HG02943 (cell line): ENCODE data around the gene SYAP1.
"Not testable (repeated sequence)": the region's sequence is repeated elsewhere in the genome, so short reads cannot be mapped to it uniquely, and the experiment has no call there.

Experiments
- ATAC-seq: cut with Tn5 transposase; IDR thresholded peaks from one replicate; pipeline ENCODE4 v1.9.1; 2021; ENCODE audit warnings: mild to moderate bottlenecking, low read depth, moderate library complexity; ENCODE audit not compliant: unreplicated experiment

Gene SYAP1

DNA sequence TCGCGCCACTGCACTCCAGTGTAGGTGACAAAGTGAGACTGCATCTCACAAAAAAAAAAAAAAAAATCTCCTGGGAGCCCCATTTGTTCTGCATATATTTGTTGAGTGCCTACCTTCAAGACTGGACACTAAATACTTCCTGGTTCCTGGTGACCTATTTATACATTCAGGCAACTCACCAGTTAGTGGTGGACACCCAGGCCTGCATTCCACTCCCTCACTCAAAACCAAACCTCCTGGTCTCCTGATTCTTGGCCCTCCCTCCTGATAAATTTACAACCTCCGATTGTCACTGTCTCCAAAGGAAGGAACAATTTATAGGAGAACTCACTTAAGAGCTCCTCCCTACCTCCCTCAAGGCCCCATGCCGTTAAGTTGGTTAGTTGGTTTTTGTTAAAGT lies 3.1 kb downstream of the SYAP1 start:
- no peak for ATAC-seq

DNA sequence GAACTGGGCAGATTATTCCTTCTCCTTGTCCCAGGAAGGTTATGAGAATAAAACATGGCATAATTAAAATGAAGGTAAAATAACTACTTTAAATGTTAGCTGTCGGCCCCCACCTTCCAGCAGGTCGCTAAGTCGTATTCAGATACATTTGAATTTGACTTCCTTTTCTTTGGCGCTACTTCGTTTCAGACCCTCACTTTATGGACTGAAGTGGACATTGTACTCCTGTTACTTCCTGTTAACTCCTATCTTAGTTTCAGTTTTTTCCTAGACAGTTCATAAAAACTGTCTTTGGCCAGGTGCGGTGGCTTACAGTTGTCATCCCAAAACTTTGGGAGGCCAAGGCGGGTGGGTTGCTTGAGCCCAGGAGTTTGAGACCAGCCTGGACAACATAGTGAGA lies 5.7 kb downstream of the SYAP1 start:
- no peak for ATAC-seq

DNA sequence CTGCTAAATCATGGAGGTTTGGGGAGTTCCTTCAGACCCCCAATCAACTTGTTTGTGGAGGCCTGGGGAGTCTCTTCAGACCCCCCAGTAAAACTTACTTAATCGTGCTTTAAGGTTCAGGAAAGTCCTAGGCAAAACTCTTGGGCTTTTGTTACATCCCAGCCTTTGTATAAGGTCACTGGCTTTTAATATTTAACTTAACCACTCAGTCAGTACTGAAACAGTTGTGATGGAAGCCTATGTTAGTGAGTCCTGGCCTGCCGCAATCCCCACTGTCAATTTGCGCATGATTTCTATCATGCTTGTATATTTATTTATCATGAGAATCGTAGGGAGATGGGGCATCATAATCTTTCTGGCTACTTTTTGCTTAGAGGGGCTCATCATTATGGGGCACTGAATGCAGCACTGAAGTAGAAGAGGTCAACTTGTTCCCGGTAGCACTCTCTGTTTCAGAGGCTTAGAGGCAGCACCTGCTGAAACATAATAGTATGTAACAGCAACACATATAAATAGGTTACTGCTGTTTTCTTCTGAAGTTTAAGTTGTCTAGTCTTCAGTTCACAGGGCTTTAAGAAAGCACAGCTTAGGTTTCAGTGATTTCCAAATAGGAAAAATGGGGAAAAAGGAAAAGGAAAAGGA lies 7.1 kb downstream of the SYAP1 start:
- peak; percentile 60 for ATAC-seq

DNA sequence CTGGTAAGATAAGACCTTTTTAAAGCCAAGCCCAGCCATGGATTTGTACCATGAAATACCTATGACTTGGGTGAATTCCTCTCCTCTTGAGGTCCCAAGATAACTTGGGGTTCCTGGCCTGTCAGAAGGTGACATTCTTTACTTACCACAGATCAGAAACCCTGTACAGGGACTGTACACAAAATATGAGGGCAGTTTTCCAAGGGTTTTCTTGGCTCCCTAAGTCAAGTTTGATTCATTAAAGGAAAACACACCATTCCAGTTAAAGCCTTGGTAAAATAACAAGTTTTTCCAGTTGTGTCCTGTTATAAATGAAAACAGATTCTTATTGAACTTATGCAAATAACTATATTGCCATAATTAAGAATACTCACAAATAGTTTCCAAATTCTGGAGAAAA lies 8.2 kb downstream of the SYAP1 start:
- ATAC-seq, result no peak

DNA sequence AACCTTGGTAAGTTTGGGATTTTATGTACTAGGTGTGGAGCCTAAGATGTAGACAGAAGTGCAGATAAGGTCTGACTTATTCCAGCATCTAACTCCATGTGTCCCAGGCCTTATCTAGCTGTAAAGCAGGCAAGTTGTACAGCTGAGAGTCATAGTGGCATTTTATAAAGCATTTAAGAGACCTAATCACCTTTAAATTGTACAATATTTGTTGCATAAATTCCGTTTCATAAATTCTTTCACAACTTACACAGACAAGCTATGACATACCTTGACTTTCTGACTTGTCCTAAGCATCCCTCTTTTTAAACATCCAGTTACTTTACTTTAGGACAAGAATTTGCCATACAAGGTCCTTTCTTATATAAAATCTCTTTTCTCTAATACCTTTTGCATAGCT lies 11.0 kb downstream of the SYAP1 start:
- ATAC-seq, result no peak

DNA sequence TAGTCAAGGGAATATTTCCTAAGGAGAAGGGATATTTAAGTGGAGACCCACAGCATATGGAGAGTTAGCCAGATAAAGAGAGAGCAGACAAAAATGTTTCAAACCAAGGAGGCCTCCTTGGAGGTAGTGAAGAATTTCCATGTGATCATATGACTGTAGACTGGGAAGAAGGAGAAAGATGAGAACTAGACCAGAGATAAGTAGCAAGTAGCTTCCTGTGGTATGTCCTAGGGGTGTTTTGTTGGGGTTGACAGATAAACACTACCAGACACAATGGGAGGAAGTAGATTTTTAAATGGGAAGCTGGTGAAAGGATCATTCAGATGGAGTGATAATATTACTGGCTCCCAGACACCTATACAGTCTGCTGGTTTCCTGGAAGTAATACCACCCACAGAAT lies 13.6 kb downstream of the SYAP1 start:
- no peak for ATAC-seq

DNA sequence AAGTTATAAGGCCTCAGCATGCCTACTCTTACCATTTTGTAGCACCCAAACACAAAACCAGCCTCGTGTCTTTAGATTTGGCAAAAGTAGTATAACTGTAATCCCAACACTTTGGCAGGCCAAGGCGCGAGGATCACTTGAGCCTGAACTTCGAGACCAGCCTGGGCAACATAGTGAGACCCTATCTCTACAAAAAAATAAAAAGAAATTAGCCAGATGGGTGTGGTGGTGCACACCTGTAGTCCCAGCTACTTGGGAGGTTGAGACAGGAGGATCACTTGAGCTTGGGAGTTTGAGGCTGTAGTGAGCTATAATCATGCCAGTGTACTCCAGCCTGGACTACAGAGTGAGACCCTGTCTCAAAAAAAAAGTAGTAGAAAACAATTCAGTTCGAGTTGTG lies 17.6 kb downstream of the SYAP1 start:
- no peak for ATAC-seq

DNA sequence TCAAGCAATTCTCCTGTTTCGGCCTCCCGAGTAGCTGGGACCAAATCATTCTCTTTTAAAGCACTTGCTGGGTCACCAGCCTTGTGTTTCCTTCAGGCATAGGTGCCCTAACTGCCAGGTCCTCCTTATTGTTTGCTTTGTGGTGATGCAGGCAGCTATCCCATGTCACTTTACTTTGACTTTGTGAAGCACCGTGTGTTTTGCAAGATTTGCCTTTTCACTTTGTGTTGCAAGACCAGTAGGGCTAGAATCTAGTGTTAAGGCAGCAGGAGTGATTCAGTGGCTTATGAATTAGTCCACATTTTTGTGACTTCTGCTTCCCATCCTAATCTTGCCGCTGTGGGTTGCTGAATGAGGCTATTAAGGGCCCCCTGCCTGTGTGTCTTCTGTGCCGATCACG lies 20.2 kb downstream of the SYAP1 start:
- no peak for ATAC-seq

DNA sequence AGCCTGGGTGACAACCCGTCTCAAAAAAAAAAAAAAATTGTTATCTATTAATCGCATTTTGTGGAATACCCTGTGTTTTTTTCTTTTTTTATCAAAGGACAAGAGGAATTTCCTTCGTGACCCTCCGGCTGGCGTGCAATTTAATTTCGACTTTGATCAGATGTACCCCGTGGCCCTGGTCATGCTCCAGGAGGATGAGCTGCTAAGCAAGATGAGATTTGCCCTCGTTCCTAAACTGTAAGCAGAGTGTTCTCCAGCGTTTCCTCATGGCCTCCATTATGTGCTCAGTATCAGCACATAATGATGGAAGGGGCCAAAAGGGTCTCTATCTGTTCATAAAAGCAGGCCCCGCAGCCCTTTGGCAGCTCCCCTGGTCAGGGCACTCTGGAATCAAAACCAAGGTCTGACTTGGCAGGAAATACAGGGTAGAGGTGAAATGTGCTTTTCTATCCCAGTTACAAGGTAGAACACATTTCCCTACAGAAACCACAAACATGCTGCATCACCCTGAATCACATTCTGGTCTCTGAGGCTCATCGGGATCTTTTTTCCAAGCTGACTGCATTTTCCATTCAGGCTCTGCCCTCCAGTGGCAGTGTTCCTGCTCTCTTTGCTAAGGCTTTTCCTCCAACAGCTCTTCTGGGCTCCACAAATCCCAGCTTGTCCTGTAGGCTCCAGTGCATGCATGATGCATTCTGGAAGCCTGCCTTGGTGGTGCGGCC lies 24.4 kb downstream of the SYAP1 start:
- ATAC-seq, result no peak

DNA sequence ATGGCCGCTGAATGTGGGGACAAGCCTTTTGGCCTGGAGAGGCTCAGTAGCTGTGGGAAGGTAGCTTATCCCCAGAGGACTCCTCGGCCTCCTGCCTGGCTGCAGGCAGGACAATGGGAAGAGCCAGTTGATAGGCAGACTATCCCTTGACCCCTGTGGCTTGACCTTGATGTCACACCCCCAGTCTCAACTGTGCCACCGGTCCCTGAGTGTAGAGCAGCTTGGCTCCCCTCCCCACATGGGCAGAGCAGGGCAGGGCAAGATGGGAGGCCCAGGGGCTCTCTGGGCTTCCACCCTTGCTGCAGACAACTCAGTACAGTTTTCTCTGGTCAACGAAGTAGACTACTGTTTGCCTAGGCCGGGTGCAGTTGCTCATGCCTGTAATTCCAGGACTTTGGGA lies 25.7 kb downstream of the SYAP1 start:
- no peak for ATAC-seq

DNA sequence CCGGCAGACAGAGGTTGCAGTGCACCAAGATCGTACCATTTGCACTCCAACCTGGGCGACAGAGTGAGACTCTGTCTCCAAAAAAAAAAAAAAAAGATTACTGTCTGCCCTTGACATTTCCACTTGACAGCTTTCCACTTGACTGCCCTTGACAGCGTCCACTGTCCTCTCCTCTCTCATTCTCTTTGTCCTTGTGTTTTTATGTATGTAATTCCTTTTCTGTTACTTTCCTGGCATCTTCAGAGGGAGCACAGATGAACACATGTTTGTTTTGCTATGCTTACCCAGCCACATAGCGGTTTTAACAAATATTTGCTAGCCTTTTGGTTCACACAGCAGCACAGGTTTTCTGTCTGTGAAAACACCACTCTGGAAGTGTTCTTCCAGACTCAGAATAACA lies 26.2 kb downstream of the SYAP1 start:
- ATAC-seq, result no peak

DNA sequence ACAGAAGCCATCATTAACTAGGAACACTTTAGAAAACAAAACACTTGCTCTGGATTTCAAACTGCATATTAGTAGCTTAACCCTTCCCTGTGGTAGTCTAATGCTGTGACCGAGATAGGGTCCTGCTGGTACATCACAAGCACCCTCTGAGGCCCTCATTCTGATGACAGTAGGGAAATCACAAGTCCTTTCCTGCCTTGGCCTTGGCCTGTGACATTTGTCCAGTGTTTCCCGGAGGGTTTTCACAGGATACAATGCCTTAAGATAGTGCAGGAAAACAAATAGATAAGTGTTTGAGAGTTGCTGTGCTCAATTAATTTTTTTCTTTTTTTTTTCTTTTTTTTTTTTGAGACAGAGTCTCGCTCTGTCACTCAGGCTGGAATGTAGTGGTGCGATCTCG lies 29.0 kb downstream of the SYAP1 start:
- ATAC-seq, result no peak

DNA sequence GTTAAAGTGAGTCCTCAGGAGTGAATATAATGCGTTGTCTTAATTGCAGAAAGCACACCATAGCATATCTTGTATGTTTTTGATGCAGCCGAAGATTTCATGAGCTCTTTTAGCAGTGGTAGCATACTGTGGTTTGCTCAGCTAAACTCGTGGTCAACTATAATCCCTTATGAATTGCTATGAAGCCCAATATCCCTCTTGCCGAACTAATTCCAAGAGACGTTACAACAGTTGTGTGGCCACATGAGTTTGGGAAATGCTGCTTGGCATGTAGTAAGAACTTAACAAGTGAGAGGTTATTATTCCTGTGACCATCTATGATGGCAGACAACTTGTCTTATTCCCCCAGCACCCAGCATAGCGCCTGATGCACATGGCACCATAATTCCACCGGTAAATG lies 30.7 kb downstream of the SYAP1 start:
- ATAC-seq, result no peak

DNA sequence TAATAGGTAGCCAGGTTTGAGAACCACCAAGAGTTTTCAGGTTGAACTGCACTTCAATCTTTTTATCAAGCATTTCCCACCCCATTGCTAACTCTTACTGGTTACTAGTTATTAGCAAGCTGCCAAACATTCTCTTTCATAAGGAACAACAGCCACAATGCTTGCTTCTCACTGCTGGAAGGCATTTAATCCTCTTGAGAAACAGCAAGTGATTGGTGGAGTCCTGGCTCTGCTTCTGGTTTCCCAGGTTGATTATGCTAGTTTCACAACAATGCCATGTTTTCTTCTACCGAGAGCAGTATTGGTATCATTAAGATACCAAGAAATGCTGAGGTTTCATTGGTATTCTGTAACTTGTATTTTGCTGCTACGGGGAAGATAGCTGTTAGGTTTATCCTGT lies 34.6 kb downstream of the SYAP1 start:
- no peak for ATAC-seq

DNA sequence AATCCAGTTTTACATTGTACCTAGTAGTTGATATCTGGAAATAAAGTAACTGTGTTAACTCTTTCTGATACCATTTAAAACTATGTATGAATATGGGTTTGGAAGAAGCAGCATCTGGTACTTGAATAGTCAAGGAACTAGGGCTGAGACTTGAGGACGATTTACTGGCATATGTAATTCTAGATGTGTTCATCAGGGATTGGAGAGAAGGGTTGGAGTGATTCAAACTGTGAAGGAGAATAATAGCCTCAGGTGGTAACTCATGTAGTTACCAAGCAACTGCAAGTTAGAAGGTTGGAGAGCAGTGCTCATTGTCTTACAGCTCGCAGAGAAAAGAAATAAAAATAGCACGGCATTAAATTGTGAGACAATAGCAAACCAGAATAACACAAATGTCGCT lies 37.3 kb downstream of the SYAP1 start:
- no peak for ATAC-seq

DNA sequence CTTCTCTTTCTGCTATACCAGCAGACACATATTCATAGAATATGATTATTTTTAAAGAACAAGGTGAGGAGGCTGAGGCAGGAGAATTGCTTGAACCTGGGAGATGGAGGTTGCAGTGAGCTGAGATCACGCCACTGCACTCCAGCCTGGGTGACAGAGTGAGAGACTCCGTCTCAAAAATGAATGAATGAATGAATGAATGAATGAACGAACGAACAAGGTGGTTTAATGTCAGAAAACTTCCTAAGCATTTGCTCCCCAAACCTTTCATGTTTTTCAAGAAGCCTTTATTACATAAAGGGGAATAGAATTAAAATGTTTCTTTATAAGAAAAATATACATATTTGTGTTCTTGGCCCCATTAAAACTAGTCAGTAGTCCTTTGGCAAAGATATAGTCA lies 42.1 kb downstream of the SYAP1 start:
- not testable (repeated sequence) for ATAC-seq

DNA sequence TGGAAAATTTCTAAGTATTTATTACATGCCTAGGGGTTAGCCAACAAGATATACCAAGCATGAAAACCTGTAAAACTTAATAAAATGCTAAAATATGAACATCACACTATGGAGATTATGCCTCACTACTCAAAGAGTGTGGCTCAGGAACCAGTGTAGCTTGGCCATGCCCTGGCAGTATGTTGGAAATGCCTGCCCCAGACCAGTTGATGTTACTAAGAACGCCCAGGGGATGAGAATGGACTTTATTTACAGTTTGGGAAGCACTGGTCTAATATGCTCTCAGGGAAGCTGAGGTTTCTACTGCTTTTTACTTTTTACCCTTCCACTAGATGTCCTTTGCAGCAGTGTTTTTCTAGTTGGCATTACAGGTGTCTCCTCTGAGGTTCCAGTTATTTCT lies 43.2 kb downstream of the SYAP1 start:
- no peak for ATAC-seq

DNA sequence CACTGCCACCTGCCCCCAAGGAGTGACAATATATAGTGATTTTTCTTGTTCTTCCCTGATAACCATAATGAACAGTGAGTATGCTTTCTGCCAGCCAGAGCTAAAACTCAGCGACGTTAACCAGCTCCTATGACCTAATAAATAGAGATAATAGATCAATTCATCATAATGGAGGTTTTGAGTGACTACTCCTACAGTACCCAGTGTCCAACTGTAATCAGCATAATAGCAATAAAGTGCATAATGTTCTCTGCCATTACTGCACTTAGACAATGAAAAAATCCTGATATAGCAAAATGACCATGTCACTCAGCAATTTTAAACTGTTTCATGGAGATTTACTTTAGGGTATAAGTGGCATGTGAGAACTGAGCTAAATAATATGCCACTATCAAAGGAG lies 46.2 kb downstream of the SYAP1 start:
- no peak for ATAC-seq

DNA sequence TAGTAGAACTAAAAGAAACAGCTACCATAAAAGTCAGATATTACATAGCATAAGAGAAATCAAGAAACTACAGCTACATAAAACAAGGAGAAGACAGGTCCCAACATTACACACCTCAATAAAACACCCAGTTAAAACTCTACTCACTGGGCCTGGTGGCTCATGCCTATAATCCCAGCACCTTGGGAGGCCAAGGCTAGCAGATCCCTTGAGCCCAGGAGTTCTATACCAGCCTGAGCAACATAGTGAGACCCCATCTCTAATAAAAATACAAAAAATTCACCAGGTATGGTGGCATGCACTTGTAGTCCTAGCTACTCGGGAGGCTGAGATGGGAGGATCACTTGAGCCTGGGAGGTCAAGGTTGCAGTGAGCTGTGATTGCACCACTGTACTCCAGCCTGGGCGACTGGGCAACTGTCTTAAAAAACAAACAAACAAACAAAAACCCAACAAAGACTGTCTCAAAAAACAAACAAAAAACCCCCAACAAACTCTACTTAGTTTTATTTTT lies 51.6 kb downstream of the SYAP1 start:
- ATAC-seq, result no peak

DNA sequence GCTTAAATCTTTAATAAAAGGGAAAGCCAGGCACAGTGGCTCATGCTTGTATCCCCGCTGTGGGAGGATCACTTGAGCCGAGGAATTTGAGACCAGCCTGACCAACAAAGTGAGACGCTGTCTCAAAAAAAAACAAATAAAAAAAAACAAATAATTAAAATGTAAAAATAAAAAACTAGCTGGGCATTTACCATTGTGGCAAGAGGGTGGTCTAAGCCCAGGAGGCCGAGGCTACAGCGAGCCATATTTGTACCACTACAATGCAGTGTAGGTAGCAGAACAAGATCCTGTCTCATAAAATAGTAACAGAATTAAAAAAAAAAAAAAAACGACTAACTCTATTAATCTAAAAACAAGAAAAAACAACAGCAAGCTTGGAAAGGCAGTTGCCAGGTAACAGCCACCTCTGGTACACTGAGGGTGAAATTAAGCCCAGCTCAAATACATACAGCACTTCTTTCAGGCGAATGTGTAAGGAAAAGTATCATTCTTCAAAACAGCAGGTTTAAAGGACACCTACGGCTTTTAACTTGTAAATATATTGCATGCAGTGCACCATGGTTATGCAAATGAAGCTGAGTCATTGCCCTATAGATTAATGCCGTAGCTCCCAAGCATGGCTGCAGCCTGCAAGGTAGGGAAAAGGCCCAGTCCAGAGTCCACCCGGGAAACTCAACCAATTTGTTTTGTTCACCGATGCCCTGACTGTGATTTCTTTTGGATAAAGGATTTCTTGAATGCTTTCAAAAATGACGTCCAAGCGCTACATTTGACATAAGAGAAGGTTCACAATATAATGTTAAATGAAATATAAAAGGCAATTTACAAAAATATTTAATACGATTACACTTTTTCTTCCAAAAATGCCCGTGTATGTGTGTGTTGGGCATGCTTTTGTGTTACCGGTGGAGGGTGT lies 52.3 kb downstream of the SYAP1 start:
- ATAC-seq, result no peak

DNA sequence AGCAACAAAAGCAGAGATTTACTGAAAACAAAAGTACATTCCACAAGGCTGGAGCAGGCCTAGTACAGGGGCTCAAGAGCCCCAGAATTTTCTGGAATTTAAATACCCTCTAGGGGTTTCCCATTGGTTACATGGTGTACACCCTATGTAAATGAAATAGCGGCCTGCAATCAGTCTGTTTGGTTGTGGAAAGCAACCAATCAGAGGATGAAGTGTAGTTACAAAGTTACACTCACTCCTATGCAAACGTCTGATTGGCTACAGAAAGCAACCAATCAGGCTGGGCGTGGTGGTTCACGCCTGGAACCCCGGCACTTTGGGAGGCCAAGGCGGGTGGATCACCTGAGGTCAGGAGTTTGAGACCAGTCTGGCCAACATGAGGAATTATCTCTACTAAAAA lies 53.0 kb downstream of the SYAP1 start:
- ATAC-seq, result no peak
